22Rv1 (cell line): ENCODE results near the gene TMEM38B.

Experiments used
- ZFX ChIP-seq: fragments of 450-650 bp; IDR thresholded peaks from 2 replicates; pipeline ENCODE4 v1.6.1; 2017; ENCODE audit warnings: antibody characterized with exemption, borderline replicate concordance
- TF ChIP-seq, protein P1 (sequence below): fragments of 450-650 bp; IDR thresholded peaks from 2 replicates; pipeline ENCODE4 v1.5.1; 2017; ENCODE audit warnings: mild to moderate bottlenecking

GRCh38 chr9:105672711-105673234 lies 21.6 kb upstream of the TMEM38B start:
- TF ChIP-seq, protein P1, sequence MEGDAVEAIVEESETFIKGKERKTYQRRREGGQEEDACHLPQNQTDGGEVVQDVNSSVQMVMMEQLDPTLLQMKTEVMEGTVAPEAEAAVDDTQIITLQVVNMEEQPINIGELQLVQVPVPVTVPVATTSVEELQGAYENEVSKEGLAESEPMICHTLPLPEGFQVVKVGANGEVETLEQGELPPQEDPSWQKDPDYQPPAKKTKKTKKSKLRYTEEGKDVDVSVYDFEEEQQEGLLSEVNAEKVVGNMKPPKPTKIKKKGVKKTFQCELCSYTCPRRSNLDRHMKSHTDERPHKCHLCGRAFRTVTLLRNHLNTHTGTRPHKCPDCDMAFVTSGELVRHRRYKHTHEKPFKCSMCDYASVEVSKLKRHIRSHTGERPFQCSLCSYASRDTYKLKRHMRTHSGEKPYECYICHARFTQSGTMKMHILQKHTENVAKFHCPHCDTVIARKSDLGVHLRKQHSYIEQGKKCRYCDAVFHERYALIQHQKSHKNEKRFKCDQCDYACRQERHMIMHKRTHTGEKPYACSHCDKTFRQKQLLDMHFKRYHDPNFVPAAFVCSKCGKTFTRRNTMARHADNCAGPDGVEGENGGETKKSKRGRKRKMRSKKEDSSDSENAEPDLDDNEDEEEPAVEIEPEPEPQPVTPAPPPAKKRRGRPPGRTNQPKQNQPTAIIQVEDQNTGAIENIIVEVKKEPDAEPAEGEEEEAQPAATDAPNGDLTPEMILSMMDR: no peak
- TF ChIP-seq ZFX: no peak
